HepG2 (cell line): ENCODE results near the gene NSUN6. TPM values are rescaled to one million over a fixed set of nuclear protein-coding genes. Genes with fewer than 3 reads are reported as not detected.

Source experiments
- ETV6 ChIP-seq: sonication (generic); formaldehyde crosslinking; conservative IDR thresholded peaks from 2 replicates; pipeline ENCODE4 v1.4.0; 2020; ENCODE audit warnings: missing genetic modification reagents
- FOSL2 ChIP-seq: sonication (generic); formaldehyde crosslinking; IDR thresholded peaks from 2 replicates; pipeline ENCODE4 v1.4.0; 2020; ENCODE audit warnings: missing genetic modification reagents
- FOXJ3 ChIP-seq: sonication (generic); formaldehyde crosslinking; IDR thresholded peaks from 2 replicates; pipeline ENCODE4 v1.4.0; 2020; ENCODE audit warnings: missing genetic modification reagents, mild to moderate bottlenecking, borderline replicate concordance
- GATAD1 ChIP-seq: IDR thresholded peaks from 2 replicates; pipeline ENCODE4 v1.6.1; 2016; ENCODE audit warnings: missing genetic modification reagents, missing compliant biosample characterization
- PPARG ChIP-seq: conservative IDR thresholded peaks from 2 replicates; pipeline ENCODE4 v1.6.1; 2016; ENCODE audit warnings: missing biosample characterization, missing genetic modification reagents
- REPIN1 ChIP-seq: sonication (generic); formaldehyde crosslinking; IDR thresholded peaks from 2 replicates; pipeline ENCODE4 v1.8.0; 2022; ENCODE audit warnings: missing genetic modification reagents, low read depth, mild to moderate bottlenecking, borderline replicate concordance
- RORA ChIP-seq: sonication (generic); formaldehyde crosslinking; IDR thresholded peaks from 2 replicates; pipeline ENCODE4 v1.5.0; 2020; ENCODE audit warnings: mild to moderate bottlenecking, missing genetic modification reagents, moderate library complexity
- ZNF430 ChIP-seq: sonication (generic); formaldehyde crosslinking; IDR thresholded peaks from 2 replicates; pipeline ENCODE4 v1.9.0; 2021; ENCODE audit warnings: mild to moderate bottlenecking, missing genetic modification reagents
- ZNF792 ChIP-seq: IDR thresholded peaks from 2 replicates; pipeline ENCODE4 v1.6.1; 2016
- polyA plus RNA-seq, 8 experiments: library from polyadenylated mRNA; depleted of rRNA in 3 of 8; stranded (reverse) in 7 of 8; unstranded in 1 of 8; fragments of >200 nt; fragmentation: Illumina TruSeq in 4 of 8; extraction: Trizol in 4 of 8; gene quantifications; 2 replicates each; pipeline versions ENCODE4 v1.2.1 to v1.2.3, GENCODE V29; 2011 to 2016; ENCODE audit warnings: low read depth in 4 of 8, missing spikeins in 1 of 8, mixed read lengths in 1 of 8; ENCODE audit not compliant: insufficient read depth in 1 of 8
- total RNA-seq, 5 experiments: library from RNA; depleted of rRNA; stranded (reverse); fragments of >200 nt; fragmentation: Illumina TruSeq; extraction: Trizol; gene quantifications; 2 replicates each; pipeline ENCODE4 v1.2.3, GENCODE V29; 2016; ENCODE audit warnings: low read depth in 1 of 5
- TF ChIP-seq, protein P1 (sequence below): sonication (generic); formaldehyde crosslinking; IDR thresholded peaks from 2 replicates; pipeline ENCODE4 v1.8.0; 2022; ENCODE audit warnings: missing genetic modification reagents, mild to moderate bottlenecking, moderate library complexity, borderline replicate concordance
- TF ChIP-seq, protein P2 (sequence below): IDR thresholded peaks from 2 replicates; pipeline ENCODE4 v1.6.1; 2018; ENCODE audit warnings: missing genetic modification reagents
- TF ChIP-seq, protein P3 (sequence below): sonication (generic); formaldehyde crosslinking; conservative IDR thresholded peaks from 2 replicates; pipeline ENCODE4 v1.4.0; 2020; ENCODE audit warnings: missing genetic modification reagents
- TF ChIP-seq, protein P4 (sequence below): sonication (generic); formaldehyde crosslinking; conservative IDR thresholded peaks from 2 replicates; pipeline ENCODE4 v1.4.0; 2020; ENCODE audit warnings: mild to moderate bottlenecking, missing genetic modification reagents, moderate library complexity
- TF ChIP-seq, protein P5 (sequence below): sonication (generic); formaldehyde crosslinking; IDR thresholded peaks from 2 replicates; pipeline ENCODE4 v1.4.0; 2020; ENCODE audit warnings: missing genetic modification reagents, borderline replicate concordance

NSUN6 gene
- total and polyA plus RNA-seq, 2 of the 13 experiments (the other 11 are each of a cell fraction or from before 2014, with no cell fraction given) = 17.2 to 19.3 TPM

DNA sequence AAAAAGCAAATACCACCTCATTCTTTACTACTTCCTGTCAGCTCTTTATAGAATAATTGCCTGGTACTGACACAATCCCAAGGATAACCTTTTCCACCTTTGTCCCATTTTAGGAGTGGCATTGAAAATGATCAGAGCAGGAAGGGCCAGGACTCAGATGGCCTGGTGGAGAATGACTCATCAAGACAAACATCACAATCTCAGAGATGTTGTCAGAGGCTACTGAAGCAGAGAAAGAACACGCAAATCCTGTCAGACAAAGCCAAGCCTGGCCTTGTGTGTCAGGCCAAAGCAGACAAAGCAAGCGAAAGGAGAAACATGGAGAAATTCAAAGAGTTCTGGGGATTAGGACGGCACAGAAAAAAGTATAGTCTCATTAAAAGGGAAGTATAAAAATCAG lies 40.9 kb downstream of the NSUN6 start (continued):
- TF ChIP-seq, protein P1, sequence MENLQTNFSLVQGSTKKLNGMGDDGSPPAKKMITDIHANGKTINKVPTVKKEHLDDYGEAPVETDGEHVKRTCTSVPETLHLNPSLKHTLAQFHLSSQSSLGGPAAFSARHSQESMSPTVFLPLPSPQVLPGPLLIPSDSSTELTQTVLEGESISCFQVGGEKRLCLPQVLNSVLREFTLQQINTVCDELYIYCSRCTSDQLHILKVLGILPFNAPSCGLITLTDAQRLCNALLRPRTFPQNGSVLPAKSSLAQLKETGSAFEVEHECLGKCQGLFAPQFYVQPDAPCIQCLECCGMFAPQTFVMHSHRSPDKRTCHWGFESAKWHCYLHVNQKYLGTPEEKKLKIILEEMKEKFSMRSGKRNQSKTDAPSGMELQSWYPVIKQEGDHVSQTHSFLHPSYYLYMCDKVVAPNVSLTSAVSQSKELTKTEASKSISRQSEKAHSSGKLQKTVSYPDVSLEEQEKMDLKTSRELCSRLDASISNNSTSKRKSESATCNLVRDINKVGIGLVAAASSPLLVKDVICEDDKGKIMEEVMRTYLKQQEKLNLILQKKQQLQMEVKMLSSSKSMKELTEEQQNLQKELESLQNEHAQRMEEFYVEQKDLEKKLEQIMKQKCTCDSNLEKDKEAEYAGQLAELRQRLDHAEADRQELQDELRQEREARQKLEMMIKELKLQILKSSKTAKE = peak; percentile 74
- TF ChIP-seq FOSL2 (CRISPR knock-in tag) (peak; percentile 100), ZNF792 (peak; percentile 51; the same call in 1 of the 2 replicates), PPARG (peak; percentile 100), FOXJ3 (CRISPR knock-in tag) (peak; percentile 61; the same call in 1 of the 2 replicates), ETV6 (CRISPR knock-in tag) (no peak), ZNF430 (CRISPR knock-in tag) (peak; percentile 41; the same call in 1 of the 2 replicates), REPIN1 (CRISPR knock-in tag) (peak; percentile 40; the same call in 1 of the 2 replicates), GATAD1 (CRISPR knock-in tag) (peak; percentile 63; the same call in 1 of the 2 replicates), RORA (CRISPR knock-in tag) (no peak)
- TF ChIP-seq, protein P2, sequence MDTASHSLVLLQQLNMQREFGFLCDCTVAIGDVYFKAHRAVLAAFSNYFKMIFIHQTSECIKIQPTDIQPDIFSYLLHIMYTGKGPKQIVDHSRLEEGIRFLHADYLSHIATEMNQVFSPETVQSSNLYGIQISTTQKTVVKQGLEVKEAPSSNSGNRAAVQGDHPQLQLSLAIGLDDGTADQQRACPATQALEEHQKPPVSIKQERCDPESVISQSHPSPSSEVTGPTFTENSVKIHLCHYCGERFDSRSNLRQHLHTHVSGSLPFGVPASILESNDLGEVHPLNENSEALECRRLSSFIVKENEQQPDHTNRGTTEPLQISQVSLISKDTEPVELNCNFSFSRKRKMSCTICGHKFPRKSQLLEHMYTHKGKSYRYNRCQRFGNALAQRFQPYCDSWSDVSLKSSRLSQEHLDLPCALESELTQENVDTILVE = 0 out of 2 replicates have a peak, but pooled peaks have one; percentile 65
- TF ChIP-seq, protein P3, sequence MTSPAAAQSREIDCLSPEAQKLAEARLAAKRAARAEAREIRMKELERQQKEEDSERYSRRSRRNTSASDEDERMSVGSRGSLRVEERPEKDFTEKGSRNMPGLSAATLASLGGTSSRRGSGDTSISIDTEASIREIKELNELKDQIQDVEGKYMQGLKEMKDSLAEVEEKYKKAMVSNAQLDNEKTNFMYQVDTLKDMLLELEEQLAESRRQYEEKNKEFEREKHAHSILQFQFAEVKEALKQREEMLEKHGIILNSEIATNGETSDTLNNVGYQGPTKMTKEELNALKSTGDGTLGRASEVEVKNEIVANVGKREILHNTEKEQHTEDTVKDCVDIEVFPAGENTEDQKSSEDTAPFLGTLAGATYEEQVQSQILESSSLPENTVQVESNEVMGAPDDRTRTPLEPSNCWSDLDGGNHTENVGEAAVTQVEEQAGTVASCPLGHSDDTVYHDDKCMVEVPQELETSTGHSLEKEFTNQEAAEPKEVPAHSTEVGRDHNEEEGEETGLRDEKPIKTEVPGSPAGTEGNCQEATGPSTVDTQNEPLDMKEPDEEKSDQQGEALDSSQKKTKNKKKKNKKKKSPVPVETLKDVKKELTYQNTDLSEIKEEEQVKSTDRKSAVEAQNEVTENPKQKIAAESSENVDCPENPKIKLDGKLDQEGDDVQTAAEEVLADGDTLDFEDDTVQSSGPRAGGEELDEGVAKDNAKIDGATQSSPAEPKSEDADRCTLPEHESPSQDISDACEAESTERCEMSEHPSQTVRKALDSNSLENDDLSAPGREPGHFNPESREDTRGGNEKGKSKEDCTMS (CRISPR knock-in tag) = no peak
- TF ChIP-seq, protein P4, sequence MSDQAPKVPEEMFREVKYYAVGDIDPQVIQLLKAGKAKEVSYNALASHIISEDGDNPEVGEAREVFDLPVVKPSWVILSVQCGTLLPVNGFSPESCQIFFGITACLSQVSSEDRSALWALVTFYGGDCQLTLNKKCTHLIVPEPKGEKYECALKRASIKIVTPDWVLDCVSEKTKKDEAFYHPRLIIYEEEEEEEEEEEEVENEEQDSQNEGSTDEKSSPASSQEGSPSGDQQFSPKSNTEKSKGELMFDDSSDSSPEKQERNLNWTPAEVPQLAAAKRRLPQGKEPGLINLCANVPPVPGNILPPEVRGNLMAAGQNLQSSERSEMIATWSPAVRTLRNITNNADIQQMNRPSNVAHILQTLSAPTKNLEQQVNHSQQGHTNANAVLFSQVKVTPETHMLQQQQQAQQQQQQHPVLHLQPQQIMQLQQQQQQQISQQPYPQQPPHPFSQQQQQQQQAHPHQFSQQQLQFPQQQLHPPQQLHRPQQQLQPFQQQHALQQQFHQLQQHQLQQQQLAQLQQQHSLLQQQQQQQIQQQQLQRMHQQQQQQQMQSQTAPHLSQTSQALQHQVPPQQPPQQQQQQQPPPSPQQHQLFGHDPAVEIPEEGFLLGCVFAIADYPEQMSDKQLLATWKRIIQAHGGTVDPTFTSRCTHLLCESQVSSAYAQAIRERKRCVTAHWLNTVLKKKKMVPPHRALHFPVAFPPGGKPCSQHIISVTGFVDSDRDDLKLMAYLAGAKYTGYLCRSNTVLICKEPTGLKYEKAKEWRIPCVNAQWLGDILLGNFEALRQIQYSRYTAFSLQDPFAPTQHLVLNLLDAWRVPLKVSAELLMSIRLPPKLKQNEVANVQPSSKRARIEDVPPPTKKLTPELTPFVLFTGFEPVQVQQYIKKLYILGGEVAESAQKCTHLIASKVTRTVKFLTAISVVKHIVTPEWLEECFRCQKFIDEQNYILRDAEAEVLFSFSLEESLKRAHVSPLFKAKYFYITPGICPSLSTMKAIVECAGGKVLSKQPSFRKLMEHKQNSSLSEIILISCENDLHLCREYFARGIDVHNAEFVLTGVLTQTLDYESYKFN (CRISPR knock-in tag) = peak; percentile 93
- TF ChIP-seq, protein P5, sequence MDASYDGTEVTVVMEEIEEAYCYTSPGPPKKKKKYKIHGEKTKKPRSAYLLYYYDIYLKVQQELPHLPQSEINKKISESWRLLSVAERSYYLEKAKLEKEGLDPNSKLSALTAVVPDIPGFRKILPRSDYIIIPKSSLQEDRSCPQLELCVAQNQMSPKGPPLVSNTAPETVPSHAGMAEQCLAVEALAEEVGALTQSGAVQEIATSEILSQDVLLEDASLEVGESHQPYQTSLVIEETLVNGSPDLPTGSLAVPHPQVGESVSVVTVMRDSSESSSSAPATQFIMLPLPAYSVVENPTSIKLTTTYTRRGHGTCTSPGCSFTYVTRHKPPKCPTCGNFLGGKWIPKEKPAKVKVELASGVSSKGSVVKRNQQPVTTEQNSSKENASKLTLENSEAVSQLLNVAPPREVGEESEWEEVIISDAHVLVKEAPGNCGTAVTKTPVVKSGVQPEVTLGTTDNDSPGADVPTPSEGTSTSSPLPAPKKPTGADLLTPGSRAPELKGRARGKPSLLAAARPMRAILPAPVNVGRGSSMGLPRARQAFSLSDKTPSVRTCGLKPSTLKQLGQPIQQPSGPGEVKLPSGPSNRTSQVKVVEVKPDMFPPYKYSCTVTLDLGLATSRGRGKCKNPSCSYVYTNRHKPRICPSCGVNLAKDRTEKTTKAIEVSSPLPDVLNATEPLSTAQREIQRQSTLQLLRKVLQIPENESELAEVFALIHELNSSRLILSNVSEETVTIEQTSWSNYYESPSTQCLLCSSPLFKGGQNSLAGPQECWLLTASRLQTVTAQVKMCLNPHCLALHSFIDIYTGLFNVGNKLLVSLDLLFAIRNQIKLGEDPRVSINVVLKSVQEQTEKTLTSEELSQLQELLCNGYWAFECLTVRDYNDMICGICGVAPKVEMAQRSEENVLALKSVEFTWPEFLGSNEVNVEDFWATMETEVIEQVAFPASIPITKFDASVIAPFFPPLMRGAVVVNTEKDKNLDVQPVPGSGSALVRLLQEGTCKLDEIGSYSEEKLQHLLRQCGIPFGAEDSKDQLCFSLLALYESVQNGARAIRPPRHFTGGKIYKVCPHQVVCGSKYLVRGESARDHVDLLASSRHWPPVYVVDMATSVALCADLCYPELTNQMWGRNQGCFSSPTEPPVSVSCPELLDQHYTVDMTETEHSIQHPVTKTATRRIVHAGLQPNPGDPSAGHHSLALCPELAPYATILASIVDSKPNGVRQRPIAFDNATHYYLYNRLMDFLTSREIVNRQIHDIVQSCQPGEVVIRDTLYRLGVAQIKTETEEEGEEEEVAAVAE = peak; percentile 30; the same call in 1 of the 2 replicates
